ENCODE measurements around the gene SELP. TPM values are rescaled to one million over a fixed set of nuclear protein-coding genes. Genes with fewer than 3 reads are reported as not detected.
"Not testable (repeated sequence)": the region's sequence is repeated elsewhere in the genome, so short reads cannot be mapped to it uniquely, and the experiment has no call there.

The SELP gene
- polyA plus RNA-seq, 1 experiment, result not detected

DNA sequence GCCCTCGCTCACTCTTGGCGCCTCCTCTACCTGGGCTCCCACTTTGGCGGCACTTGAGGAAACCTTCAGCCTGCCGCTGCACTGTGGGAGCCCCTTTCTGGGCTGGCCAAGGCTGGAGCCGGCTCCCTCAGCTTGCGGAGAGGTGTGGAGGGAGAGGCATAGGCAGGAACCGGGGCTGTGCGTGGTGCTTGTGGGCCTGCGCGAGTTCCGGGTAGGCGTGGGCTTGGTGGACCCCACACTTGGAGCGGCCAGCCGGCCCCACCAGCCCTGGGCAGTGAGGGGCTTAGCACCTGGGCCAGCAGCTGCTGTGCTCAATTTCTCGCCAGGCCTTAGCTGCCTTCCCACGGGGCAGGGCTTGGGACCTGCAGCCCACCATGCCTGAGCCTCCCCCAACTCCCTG is 31.1 kb upstream of the SELP start:
- POLR2A ChIA-PET; H3K9me3 ChIP-seq (ENCODE audit: control insufficient read depth, insufficient read depth, low read length); H3K27ac ChIP-seq (ENCODE audit: low read depth, low read length); H3K4me3 ChIP-seq (ENCODE audit: low read depth, low read length); DNase-seq (ENCODE audit: low read depth, low spot score); CTCF ChIA-PET; H3K27me3 ChIP-seq (ENCODE audit: control insufficient read depth, insufficient read depth, low read length): not testable (repeated sequence)

DNA sequence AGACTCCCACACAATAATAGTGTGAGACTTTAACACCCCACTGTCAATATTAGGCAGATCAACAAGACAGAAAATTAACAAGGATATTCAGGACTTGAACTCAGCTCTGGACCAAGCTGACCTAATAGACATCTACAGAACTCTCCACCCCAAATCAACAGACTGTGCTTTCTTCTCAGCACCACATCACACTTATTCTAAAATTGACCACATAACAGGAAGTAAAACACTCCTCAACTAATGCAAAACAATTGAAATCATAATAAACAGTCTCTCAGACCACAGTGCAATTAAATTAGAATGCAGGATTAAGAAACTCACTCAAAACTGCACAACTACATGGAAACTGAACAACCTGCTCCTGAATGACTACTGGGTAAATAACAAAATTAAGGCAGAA is 28.9 kb upstream of the SELP start:
- H3K4me3 ChIP-seq (ENCODE audit: low read depth, low read length); H3K27ac ChIP-seq (ENCODE audit: low read depth, low read length); CTCF ChIA-PET; POLR2A ChIA-PET; H3K27me3 ChIP-seq (ENCODE audit: control insufficient read depth, insufficient read depth, low read length); DNase-seq (ENCODE audit: low read depth, low spot score); H3K9me3 ChIP-seq (ENCODE audit: control insufficient read depth, insufficient read depth, low read length): not testable (repeated sequence)

DNA sequence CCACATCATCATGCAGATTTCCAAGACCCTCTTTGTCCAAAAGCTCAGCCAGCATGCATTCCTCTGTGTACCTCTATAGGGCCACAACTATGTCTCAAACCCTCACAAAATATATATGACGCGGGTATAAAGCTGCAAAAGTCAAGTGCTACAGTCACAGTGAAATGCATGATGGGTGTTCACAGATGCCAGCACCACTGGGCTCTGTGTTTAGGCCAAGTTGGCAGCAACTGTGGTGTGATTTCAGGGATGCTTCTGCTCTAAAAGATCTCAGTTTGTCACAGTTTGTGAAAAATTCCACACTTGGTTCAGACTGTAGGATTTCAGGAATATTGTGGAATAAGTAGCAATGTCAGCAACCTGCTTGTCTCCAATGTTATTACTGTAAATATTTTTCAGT is 23.9 kb upstream of the SELP start:
- H3K27me3 ChIP-seq (ENCODE audit: control insufficient read depth, insufficient read depth, low read length), result no peaks in the 10 kb centered on the region
- ChIA-PET CTCF (no interaction called here), POLR2A (no interaction called here)
- no peaks in the 10 kb centered on the region for H3K9me3 ChIP-seq (ENCODE audit: control insufficient read depth, insufficient read depth, low read length)
- no peak overlapping the region for H3K27ac ChIP-seq (ENCODE audit: low read depth, low read length)
- no peak for DNase-seq (ENCODE audit: low read depth, low spot score)
- H3K4me3 ChIP-seq (ENCODE audit: low read depth, low read length), result no peak overlapping the region
- TF ChIP-seq, protein P1, sequence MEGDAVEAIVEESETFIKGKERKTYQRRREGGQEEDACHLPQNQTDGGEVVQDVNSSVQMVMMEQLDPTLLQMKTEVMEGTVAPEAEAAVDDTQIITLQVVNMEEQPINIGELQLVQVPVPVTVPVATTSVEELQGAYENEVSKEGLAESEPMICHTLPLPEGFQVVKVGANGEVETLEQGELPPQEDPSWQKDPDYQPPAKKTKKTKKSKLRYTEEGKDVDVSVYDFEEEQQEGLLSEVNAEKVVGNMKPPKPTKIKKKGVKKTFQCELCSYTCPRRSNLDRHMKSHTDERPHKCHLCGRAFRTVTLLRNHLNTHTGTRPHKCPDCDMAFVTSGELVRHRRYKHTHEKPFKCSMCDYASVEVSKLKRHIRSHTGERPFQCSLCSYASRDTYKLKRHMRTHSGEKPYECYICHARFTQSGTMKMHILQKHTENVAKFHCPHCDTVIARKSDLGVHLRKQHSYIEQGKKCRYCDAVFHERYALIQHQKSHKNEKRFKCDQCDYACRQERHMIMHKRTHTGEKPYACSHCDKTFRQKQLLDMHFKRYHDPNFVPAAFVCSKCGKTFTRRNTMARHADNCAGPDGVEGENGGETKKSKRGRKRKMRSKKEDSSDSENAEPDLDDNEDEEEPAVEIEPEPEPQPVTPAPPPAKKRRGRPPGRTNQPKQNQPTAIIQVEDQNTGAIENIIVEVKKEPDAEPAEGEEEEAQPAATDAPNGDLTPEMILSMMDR (IDR thresholded peaks at IDR 0.05; ENCODE audit: low read depth, low read length), result no peak

DNA sequence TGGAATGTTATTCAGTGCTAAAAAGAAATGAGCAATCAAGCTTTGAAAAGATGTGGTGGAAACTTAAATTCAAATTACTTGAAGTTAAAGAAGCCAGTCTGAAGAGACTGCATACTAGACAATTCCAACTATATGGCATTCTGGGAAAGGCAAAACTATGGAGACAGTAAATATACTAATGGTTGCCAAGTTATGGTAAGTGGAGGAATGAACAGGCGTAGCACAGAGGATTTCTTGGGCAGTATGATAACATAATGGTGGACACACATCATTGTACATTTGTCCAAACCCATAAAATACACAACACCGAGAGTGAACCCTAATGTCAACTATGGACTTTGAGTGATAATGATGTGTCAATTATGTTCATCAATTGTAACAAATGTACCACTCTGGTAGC is 21.1 kb upstream of the SELP start:
- CTCF ChIA-PET, result no interaction called here
- no peak overlapping the region for H3K27ac ChIP-seq (ENCODE audit: low read depth, low read length)
- no peak overlapping the region for H3K4me3 ChIP-seq (ENCODE audit: low read depth, low read length)
- POLR2A ChIA-PET, result no interaction called here
- DNase-seq (ENCODE audit: low read depth, low spot score), result no peak
- TF ChIP-seq, protein P1 (IDR thresholded peaks at IDR 0.05; ENCODE audit: low read depth, low read length), result no peak
- H3K9me3 ChIP-seq (ENCODE audit: control insufficient read depth, insufficient read depth, low read length), result no peaks in the 10 kb centered on the region
- H3K27me3 ChIP-seq (ENCODE audit: control insufficient read depth, insufficient read depth, low read length), result no peaks in the 10 kb centered on the region

DNA sequence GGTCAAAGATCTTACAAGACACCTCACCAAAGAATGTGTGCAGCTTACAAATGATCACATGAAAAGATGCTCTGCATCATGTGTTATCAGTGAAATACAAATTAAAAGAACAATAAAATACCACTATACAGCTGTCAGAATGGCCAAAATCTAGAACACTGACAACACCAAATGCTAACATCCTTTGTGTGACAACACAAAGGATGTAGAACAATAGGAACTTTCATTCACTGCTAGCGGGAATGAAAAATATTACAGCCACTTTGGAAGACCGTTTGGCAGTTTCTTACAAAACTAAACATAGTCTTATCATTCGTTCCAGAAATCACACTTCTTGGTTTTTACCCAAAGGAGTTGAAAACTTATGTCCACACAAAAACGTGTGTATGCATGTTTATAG is 20.6 kb upstream of the SELP start:
- Histone ChIP-seq H3K27ac (ENCODE audit: low read depth, low read length) (no peak overlapping the region), H3K4me3 (ENCODE audit: low read depth, low read length) (no peak overlapping the region), H3K27me3 (ENCODE audit: control insufficient read depth, insufficient read depth, low read length) (no peaks in the 10 kb centered on the region), H3K9me3 (ENCODE audit: control insufficient read depth, insufficient read depth, low read length) (no peaks in the 10 kb centered on the region)
- TF ChIP-seq, protein P1 (IDR thresholded peaks at IDR 0.05; ENCODE audit: low read depth, low read length), result no peak
- POLR2A ChIA-PET, result no interaction called here
- CTCF ChIA-PET, result no interaction called here
- no peak for DNase-seq (ENCODE audit: low read depth, low spot score)

DNA sequence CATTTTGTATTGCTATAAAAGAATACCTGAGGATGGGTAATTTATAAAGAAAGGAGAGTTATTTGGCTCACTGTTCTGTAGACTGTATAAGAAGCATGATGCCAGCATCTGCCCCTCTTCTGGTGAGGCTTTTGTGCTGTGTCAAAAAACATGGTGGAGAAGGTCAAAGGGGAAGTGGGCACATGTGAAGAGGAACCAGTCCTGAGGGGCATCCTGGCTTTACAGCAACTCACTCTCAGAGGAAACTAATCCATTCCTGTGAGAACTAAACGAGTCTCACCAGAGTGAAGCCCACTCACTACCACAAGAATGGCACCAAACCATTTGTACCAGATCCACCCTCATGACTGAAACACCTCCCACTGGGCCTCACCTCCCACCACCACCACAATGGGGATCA is 18.8 kb upstream of the SELP start:
- Histone ChIP-seq H3K27ac (ENCODE audit: low read depth, low read length) (no peak overlapping the region), H3K27me3 (ENCODE audit: control insufficient read depth, insufficient read depth, low read length) (no peaks in the 10 kb centered on the region)
- POLR2A ChIA-PET, result no interaction called here

More for the DNA sequence above, 18.8 kb upstream of the SELP start:
- CTCF ChIA-PET, result no interaction called here
- H3K9me3 ChIP-seq (ENCODE audit: control insufficient read depth, insufficient read depth, low read length), result no peaks in the 10 kb centered on the region
- H3K4me3 ChIP-seq (ENCODE audit: low read depth, low read length), result no peak overlapping the region
- no peak for DNase-seq (ENCODE audit: low read depth, low spot score)
- TF ChIP-seq, protein P1 (IDR thresholded peaks at IDR 0.05; ENCODE audit: low read depth, low read length), result no peak
